Osteocyte (in vitro differentiated cells): ENCODE data around the gene LRRK1. TPM values are rescaled to one million over a fixed set of nuclear protein-coding genes. Genes with fewer than 3 reads are reported as not detected.

Experiments used
- DNase-seq: peaks from one replicate; pipeline ENCODE4 v3.0.0; 2021; ENCODE audit warnings: mixed read lengths; ENCODE audit not compliant: unreplicated experiment; ENCODE audit errors: extremely low spot score
- H3K27ac Mint-ChIP-seq: one replicate; pipeline ENCODE4 v1.8.0; 2021; ENCODE audit warnings: mild to moderate bottlenecking, mixed read lengths; ENCODE audit not compliant: unreplicated experiment
- H3K27me3 Mint-ChIP-seq: one replicate; pipeline ENCODE4 v1.8.0; 2021; ENCODE audit warnings: mixed read lengths; ENCODE audit not compliant: unreplicated experiment
- H3K36me3 Mint-ChIP-seq: one replicate; pipeline ENCODE4 v1.8.0; 2021; ENCODE audit warnings: mixed read lengths; ENCODE audit not compliant: unreplicated experiment
- H3K4me1 Mint-ChIP-seq: one replicate; pipeline ENCODE4 v1.8.0; 2021; ENCODE audit warnings: mixed read lengths; ENCODE audit not compliant: unreplicated experiment
- H3K4me3 Mint-ChIP-seq: one replicate; pipeline ENCODE4 v1.8.0; 2021; ENCODE audit warnings: mild to moderate bottlenecking, moderate library complexity, mixed read lengths; ENCODE audit not compliant: unreplicated experiment
- H3K9me3 Mint-ChIP-seq: one replicate; pipeline ENCODE4 v1.8.0; 2021; ENCODE audit warnings: mixed read lengths; ENCODE audit not compliant: unreplicated experiment
- CTCF ChIP-seq: fragments of 200-600 bp; sonication (generic); IDR thresholded peaks from 2 replicates; pipeline ENCODE4 v1.5.0; 2021; ENCODE audit warnings: antibody characterized with exemption, mild to moderate bottlenecking, moderate library complexity
- total RNA-seq: library from RNA; stranded (reverse); gene quantifications from 2 replicates; pipeline ENCODE4 v1.2.1, GENCODE V29; 2021

The LRRK1 gene
- total RNA-seq, 1 donor from 2014 or later: 10.8 TPM

GRCh38 chr15:100944244-100944895, 25.2 kb downstream of the LRRK1 start:
- H3K4me3 Mint-ChIP-seq: no peak overlapping the region

GRCh38 chr15:100944986-100945385, 25.8 kb downstream of the LRRK1 start:
- Mint-ChIP-seq H3K4me1 (peaks cover 20% of the 10 kb centered on the region), H3K9me3 (peaks cover 4% of the 10 kb centered on the region), H3K4me3 (no peak overlapping the region), H3K36me3 (no peaks in the 10 kb centered on the region), H3K27me3 (no peaks in the 10 kb centered on the region), H3K27ac (no peak overlapping the region)
- DNase-seq: no peak
- no peak for TF ChIP-seq CTCF

More at GRCh38 chr15:100944244-100944895, 25.2 kb downstream of the LRRK1 start:
- Mint-ChIP-seq H3K9me3 (peaks cover 4% of the 10 kb centered on the region), H3K4me1 (peaks cover 20% of the 10 kb centered on the region), H3K27me3 (no peaks in the 10 kb centered on the region), H3K27ac (no peak overlapping the region), H3K36me3 (no peaks in the 10 kb centered on the region)
- DNase-seq: no peak
- no peak for TF ChIP-seq CTCF

GRCh38 chr15:100947760-100948429, 28.7 kb downstream of the LRRK1 start:
- H3K9me3 Mint-ChIP-seq: peaks cover 4% of the 10 kb centered on the region
- no peak overlapping the region for H3K4me3 Mint-ChIP-seq
- no peak overlapping the region for H3K27ac Mint-ChIP-seq
- no peaks in the 10 kb centered on the region for H3K36me3 Mint-ChIP-seq
- no peak for TF ChIP-seq CTCF
- peaks cover 15% of the 10 kb centered on the region for H3K4me1 Mint-ChIP-seq
- no peaks in the 10 kb centered on the region for H3K27me3 Mint-ChIP-seq
- DNase-seq: no peak

GRCh38 chr15:100948430-100948762, 29.2 kb downstream of the LRRK1 start:
- no peak for DNase-seq
- peaks cover 11% of the 10 kb centered on the region for H3K4me1 Mint-ChIP-seq
- no peak for TF ChIP-seq CTCF

GRCh38 chr15:100949691-100950090, 30.5 kb downstream of the LRRK1 start:
- Mint-ChIP-seq H3K36me3 (no peaks in the 10 kb centered on the region), H3K27me3 (no peaks in the 10 kb centered on the region), H3K27ac (no peak overlapping the region), H3K4me3 (no peak overlapping the region), H3K9me3 (peaks cover 4% of the 10 kb centered on the region), H3K4me1 (peaks cover 11% of the 10 kb centered on the region)
- DNase-seq: no peak
- no peak for TF ChIP-seq CTCF

More at GRCh38 chr15:100948430-100948762, 29.2 kb downstream of the LRRK1 start:
- Mint-ChIP-seq H3K36me3 (no peaks in the 10 kb centered on the region), H3K27me3 (no peaks in the 10 kb centered on the region), H3K4me3 (no peak overlapping the region), H3K27ac (no peak overlapping the region), H3K9me3 (peaks cover 4% of the 10 kb centered on the region)
